ENCODE data around the gene SLC39A8.

DNA sequence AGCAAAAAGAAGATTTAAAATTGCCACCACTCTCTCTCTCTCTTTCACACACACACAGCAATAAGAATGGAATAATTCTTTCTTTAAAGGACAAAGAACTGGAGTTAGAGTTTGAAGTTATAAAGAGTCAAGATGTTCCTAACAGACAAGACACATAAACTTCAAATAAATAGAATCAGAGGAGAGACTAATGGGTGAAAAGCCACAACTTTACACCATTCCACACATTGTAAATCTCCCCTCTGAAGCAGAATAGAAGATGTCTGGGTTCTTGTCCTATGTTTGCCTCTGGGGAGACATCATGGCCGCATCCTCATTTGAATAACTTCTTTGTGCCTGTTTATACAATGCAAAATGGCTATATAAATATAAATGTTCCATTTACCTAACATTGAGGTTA, 39.6 kb downstream of the SLC39A8 start:
- TF ChIP-seq, protein P1, sequence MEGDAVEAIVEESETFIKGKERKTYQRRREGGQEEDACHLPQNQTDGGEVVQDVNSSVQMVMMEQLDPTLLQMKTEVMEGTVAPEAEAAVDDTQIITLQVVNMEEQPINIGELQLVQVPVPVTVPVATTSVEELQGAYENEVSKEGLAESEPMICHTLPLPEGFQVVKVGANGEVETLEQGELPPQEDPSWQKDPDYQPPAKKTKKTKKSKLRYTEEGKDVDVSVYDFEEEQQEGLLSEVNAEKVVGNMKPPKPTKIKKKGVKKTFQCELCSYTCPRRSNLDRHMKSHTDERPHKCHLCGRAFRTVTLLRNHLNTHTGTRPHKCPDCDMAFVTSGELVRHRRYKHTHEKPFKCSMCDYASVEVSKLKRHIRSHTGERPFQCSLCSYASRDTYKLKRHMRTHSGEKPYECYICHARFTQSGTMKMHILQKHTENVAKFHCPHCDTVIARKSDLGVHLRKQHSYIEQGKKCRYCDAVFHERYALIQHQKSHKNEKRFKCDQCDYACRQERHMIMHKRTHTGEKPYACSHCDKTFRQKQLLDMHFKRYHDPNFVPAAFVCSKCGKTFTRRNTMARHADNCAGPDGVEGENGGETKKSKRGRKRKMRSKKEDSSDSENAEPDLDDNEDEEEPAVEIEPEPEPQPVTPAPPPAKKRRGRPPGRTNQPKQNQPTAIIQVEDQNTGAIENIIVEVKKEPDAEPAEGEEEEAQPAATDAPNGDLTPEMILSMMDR (IDR thresholded peaks at IDR 0.05): no peak
- TF ChIP-seq POLR2A (IDR thresholded peaks at IDR 0.05): no peak

Measured in heart left ventricle (tissue), 13 donors.